Body of pancreas (tissue), 4 donors: ENCODE data around the gene DGKD. TPM values are rescaled to one million over a fixed set of nuclear protein-coding genes. Genes with fewer than 3 reads are reported as not detected.

ENCODE experiments used
- ATAC-seq: fragments of 150-250 bp; one replicate; pipeline ENCODE4 v1.9.1; 2016
- DNase-seq, 4 donors: peaks; one replicate each; pipeline ENCODE4 v3.0.0-alpha.2; 2019
- H3K27ac ChIP-seq, 4 donors: fragments of 200-600 bp; sonication (generic); 1 replicate in 3 of 4; 2 replicates in 1 of 4; pipeline versions ENCODE4 v1.5.1 to v1.6.1; 2016 to 2019; ENCODE audit warnings: mild to moderate bottlenecking in 1 of 4, mixed read lengths in 1 of 4, moderate library complexity in 1 of 4
- H3K27me3 ChIP-seq, 2 donors: fragments of 200-600 bp; sonication (generic); one replicate each; pipeline ENCODE4 v1.6.0; 2016; ENCODE audit warnings: mild to moderate bottlenecking in 1 of 2
- H3K36me3 ChIP-seq, 2 donors: fragments of 200-600 bp; sonication (generic); replicated peaks in 1 of 2; 2 replicates each; pipeline ENCODE4 v1.5.1; 2016; ENCODE audit warnings: low read depth in 2 of 2; ENCODE audit not compliant: insufficient read depth in 1 of 2
- H3K4me1 ChIP-seq: fragments of 200-600 bp; sonication (generic); one replicate; pipeline ENCODE4 v1.6.0; 2016
- H3K4me3 ChIP-seq, 2 donors: fragments of 200-600 bp; sonication (generic); 1 replicate in 1 of 2; 2 replicates in 1 of 2; pipeline ENCODE4 v1.5.1; 2016 to 2019
- H3K9me3 ChIP-seq, 3 donors: fragments of 200-600 bp; sonication (generic); 1 replicate in 2 of 3; 2 replicates in 1 of 3; pipeline ENCODE4 v1.5.1; 2016
- CTCF ChIP-seq, 7 experiments: fragments of 450-650 bp in 4 of 7; fragments of 200-600 bp in 3 of 7; sonication (generic) in 3 of 7; IDR thresholded peaks; one replicate each; pipeline ENCODE4 v1.5.1; 2016 to 2019; ENCODE audit warnings: antibody characterized with exemption in 7 of 7
- POLR2A ChIP-seq, 3 donors: fragments of 450-650 bp; IDR thresholded peaks; one replicate each; pipeline ENCODE4 v1.6.1; 2016; ENCODE audit warnings: antibody characterized with exemption in 3 of 3, mild to moderate bottlenecking in 2 of 3
- WGBS, 2 donors: methylation state at CpG; one replicate each; pipeline ENCODE4 v1.1.5; 2017; 5-methylcytosine and 5-hydroxymethylcytosine counted together
- intact Hi-C: fragments of 100-400 bp; cut with DNase I; formaldehyde crosslinking; loops from one replicate; pipeline ENCODE4 v1.15.1; 2023
- total RNA-seq, 2 donors: library from RNA; depleted of rRNA; stranded (reverse); fragments of >200 nt; gene quantifications; one replicate each; pipeline ENCODE4 v1.1.0, GENCODE V29; 2016

DGKD gene
- total RNA-seq, 2 donors from 2014 or later, result 9.1 to 30.3 TPM

- Histone ChIP-seq H3K4me3 (no peak overlapping the region), H3K27me3 (no peaks in the 10 kb centered on the region), H3K9me3 (no peaks in the 10 kb centered on the region), H3K27ac (no peak overlapping the region), H3K36me3 (no peaks in the 10 kb centered on the region), H3K4me1 (no peaks in the 10 kb centered on the region)
- no peak for TF ChIP-seq POLR2A (IDR thresholded peaks at IDR 0.05)
- TF ChIP-seq CTCF (IDR thresholded peaks at IDR 0.05), result no peak
- WGBS, 2 donors, result 72 to 76% methylated on average over 5 of the region's 5 CpGs
- DNase-seq (no peak), ATAC-seq (no peak)
- intact Hi-C loops, result no loop called here
Measured at GRCh38 chr2:233342301-233342700, 12.0 kb upstream of the DGKD start.

GRCh38 chr2:233343171-233343705, 11.1 kb upstream of the DGKD start:
- Histone ChIP-seq H3K4me1 (no peaks in the 10 kb centered on the region), H3K27ac (no peak overlapping the region), H3K27me3 (no peaks in the 10 kb centered on the region), H3K9me3 (no peaks in the 10 kb centered on the region), H3K4me3 (no peak overlapping the region), H3K36me3 (no peaks in the 10 kb centered on the region)
- ATAC-seq (no peak), DNase-seq (no peak)
- 79 to 87% methylated on average over 15 of the region's 15 CpGs for WGBS, 2 donors
- TF ChIP-seq POLR2A (IDR thresholded peaks at IDR 0.05), result no peak
- TF ChIP-seq CTCF (IDR thresholded peaks at IDR 0.05), result no peak
- intact Hi-C loops, result no loop called here

DNA sequence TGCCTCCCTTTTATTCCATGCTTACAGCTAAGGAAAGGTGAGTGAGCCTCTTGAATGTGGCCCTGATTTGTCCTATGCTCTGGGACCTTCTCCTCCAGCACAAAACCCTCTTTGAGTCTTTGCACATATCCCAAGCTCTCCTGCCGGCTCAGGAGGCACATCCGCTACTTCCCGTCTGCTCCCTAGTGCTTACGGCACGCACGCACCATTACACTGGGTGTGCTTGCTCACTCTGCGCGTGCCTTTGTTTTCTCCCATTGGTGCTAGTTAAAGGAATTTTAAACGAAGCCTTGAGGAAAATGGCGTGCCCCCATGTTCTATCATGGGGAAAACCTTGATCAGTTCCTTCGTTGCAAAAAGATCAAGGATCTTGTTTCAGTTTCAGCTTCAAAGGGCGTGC, 7.9 kb upstream of the DGKD start:
- no peak for TF ChIP-seq CTCF (IDR thresholded peaks at IDR 0.05)
- no peak for TF ChIP-seq POLR2A (IDR thresholded peaks at IDR 0.05)
- intact Hi-C loops, result no loop called here
- Histone ChIP-seq H3K36me3 (no peaks in the 10 kb centered on the region), H3K9me3 (no peaks in the 10 kb centered on the region), H3K4me1 (no peaks in the 10 kb centered on the region), H3K4me3 (no peak overlapping the region), H3K27me3 (no peaks in the 10 kb centered on the region), H3K27ac (no peak overlapping the region)
- ATAC-seq, result no peak
- 82 to 86% methylated on average over 12 of the region's 12 CpGs for WGBS, 2 donors
- DNase-seq, result no peak

GRCh38 chr2:233346930-233347329, 7.4 kb upstream of the DGKD start:
- intact Hi-C loops, result no loop called here
- H3K27ac ChIP-seq, result no peak overlapping the region
- H3K36me3 ChIP-seq, result no peaks in the 10 kb centered on the region
- H3K9me3 ChIP-seq, result no peaks in the 10 kb centered on the region
- no peaks in the 10 kb centered on the region for H3K4me1 ChIP-seq
- no peak for TF ChIP-seq CTCF (IDR thresholded peaks at IDR 0.05)
- TF ChIP-seq POLR2A (IDR thresholded peaks at IDR 0.05), result no peak
- no peak overlapping the region for H3K4me3 ChIP-seq
- H3K27me3 ChIP-seq, result no peaks in the 10 kb centered on the region
- no peak for ATAC-seq
- no peak for DNase-seq
- WGBS, 2 donors, result 59 to 68% methylated on average over 9 of the region's 9 CpGs
